OCI-LY3 (cell line): Measurements from ENCODE around the gene CCDC187.
A peak's percentile ranks its signal among the peaks of the same experiment; 100 is the strongest.

Experiments
- H2AFZ ChIP-seq: fragments of 200-600, 300-600 bp; shearing (Covaris generic); 2 replicates; pipeline ENCODE4 v1.6.0; 2014; ENCODE audit warnings: antibody characterized with exemption, low read depth, low read length
- H3K27ac ChIP-seq: fragments of 200-600, 300-600 bp; sonication (generic); 2 replicates; pipeline ENCODE4 v1.5.1; 2014; ENCODE audit warnings: mild to moderate bottlenecking, low read length, moderate library complexity, mixed read lengths
- H3K27me3 ChIP-seq: fragments of 200-600, 300-600 bp; sonication (generic); 2 replicates; pipeline ENCODE4 v1.6.1; 2014; ENCODE audit warnings: low read depth, low read length, mixed read lengths
- H3K36me3 ChIP-seq: fragments of 200-600, 300-600 bp; sonication (generic); replicated peaks from 2 replicates; pipeline ENCODE3; 2014; ENCODE audit warnings: low read depth, low read length, mixed read lengths
- H3K4me1 ChIP-seq: fragments of 300-600, 200-600 bp; sonication (generic); 2 replicates; pipeline ENCODE4 v1.6.1; 2014; ENCODE audit warnings: low read length, mixed read lengths
- H3K4me2 ChIP-seq: fragments of 200-600, 300-600 bp; sonication (generic); 2 replicates; pipeline ENCODE4 v1.6.1; 2014; ENCODE audit warnings: low read length, mixed read lengths
- H3K4me3 ChIP-seq: fragments of 300-600, 200-600 bp; sonication (generic); 2 replicates; pipeline ENCODE4 v1.5.1; 2014; ENCODE audit warnings: antibody characterized with exemption, mild to moderate bottlenecking, low read length, moderate library complexity
- H3K79me2 ChIP-seq: fragments of 300-600, 200-600 bp; shearing (Covaris generic); 2 replicates; pipeline ENCODE4 v1.6.1; 2014; ENCODE audit warnings: mild to moderate bottlenecking, low read length, mixed read lengths
- H3K9ac ChIP-seq: fragments of 300-600, 200-600 bp; shearing (Covaris generic); 2 replicates; pipeline ENCODE4 v1.6.0; 2014; ENCODE audit warnings: mild to moderate bottlenecking, low read length, moderate library complexity
- H3K9me3 ChIP-seq: fragments of 200-600, 300-600 bp; shearing (Covaris generic); 2 replicates; pipeline ENCODE4 v1.6.1; 2014; ENCODE audit warnings: low read length, mixed read lengths; ENCODE audit not compliant: insufficient read depth
- H4K20me1 ChIP-seq: fragments of 200-600, 300-600 bp; sonication (generic); 2 replicates; pipeline ENCODE4 v1.6.1; 2016; ENCODE audit warnings: low read length, mixed read lengths; ENCODE audit not compliant: insufficient read depth
- CTCF ChIP-seq: fragments of 200-600, 300-600 bp; sonication (generic); IDR thresholded peaks from 2 replicates; pipeline ENCODE4 v1.5.1; 2014; ENCODE audit warnings: antibody characterized with exemption, low read length, low read depth
- EZH2phosphoT487 ChIP-seq: fragments of 200-600 bp; shearing (Covaris generic); IDR thresholded peaks from 2 replicates; pipeline ENCODE4 v1.6.1; 2018; ENCODE audit warnings: antibody characterized with exemption, mixed run types, low read depth

Gene CCDC187

GRCh38 chr9:136299541-136299940 is 4.4 kb downstream of the CCDC187 start:
- Histone ChIP-seq H3K9me3 (no peaks in the 10 kb centered on the region), H3K36me3 (no peaks in the 10 kb centered on the region), H3K4me2 (no peak overlapping the region), H3K27me3 (peaks cover 3% of the 10 kb centered on the region; the same call in 1 of the 2 replicates), H4K20me1 (no peaks in the 10 kb centered on the region), H2AFZ (no peak overlapping the region), H3K4me3 (no peak overlapping the region), H3K9ac (no peak overlapping the region), H3K27ac (no peak overlapping the region), H3K79me2 (no peaks in the 10 kb centered on the region), H3K4me1 (peaks cover 8% of the 10 kb centered on the region)
- TF ChIP-seq CTCF: no peak

- Histone ChIP-seq H3K79me2 (no peaks in the 10 kb centered on the region), H3K36me3 (no peaks in the 10 kb centered on the region), H2AFZ (no peak overlapping the region), H3K27ac (no peak overlapping the region), H3K9me3 (no peaks in the 10 kb centered on the region), H3K9ac (no peak overlapping the region), H3K4me2 (no peak overlapping the region), H4K20me1 (no peaks in the 10 kb centered on the region), H3K27me3 (peaks cover 3% of the 10 kb centered on the region; the same call in 1 of the 2 replicates), H3K4me1 (peaks cover 8% of the 10 kb centered on the region), H3K4me3 (no peak overlapping the region)
- no peak for TF ChIP-seq EZH2phosphoT487
- no peak for TF ChIP-seq CTCF
These were observed 4.8 kb downstream of the CCDC187 start for GRCh38 chr9:136299116-136299515.

- TF ChIP-seq EZH2phosphoT487 (no peak), CTCF (no peak)
- no peaks in the 10 kb centered on the region for H4K20me1 ChIP-seq
- H3K27ac ChIP-seq: no peak overlapping the region
- no peak overlapping the region for H2AFZ ChIP-seq
- no peak overlapping the region for H3K9ac ChIP-seq
- H3K9me3 ChIP-seq: no peaks in the 10 kb centered on the region
- H3K4me3 ChIP-seq: no peak overlapping the region; the same call in 1 of the 2 replicates
- peaks cover 8% of the 10 kb centered on the region for H3K4me1 ChIP-seq
- peaks cover 3% of the 10 kb centered on the region; the same call in 1 of the 2 replicates for H3K27me3 ChIP-seq
- H3K79me2 ChIP-seq: no peaks in the 10 kb centered on the region
- peak overlapping the region; percentile 49; the same call in 1 of the 2 replicates for H3K4me2 ChIP-seq
- no peaks in the 10 kb centered on the region for H3K36me3 ChIP-seq
These were observed 5.8 kb downstream of the CCDC187 start for GRCh38 chr9:136297766-136298735.

- no peaks in the 10 kb centered on the region for H3K79me2 ChIP-seq
- no peaks in the 10 kb centered on the region for H4K20me1 ChIP-seq
- no peaks in the 10 kb centered on the region for H3K36me3 ChIP-seq
- H3K4me2 ChIP-seq: peak overlapping the region; percentile 49
- H3K9me3 ChIP-seq: no peaks in the 10 kb centered on the region
- no peak overlapping the region for H3K9ac ChIP-seq
- peaks cover 8% of the 10 kb centered on the region for H3K4me1 ChIP-seq
- peaks cover 3% of the 10 kb centered on the region; the same call in 1 of the 2 replicates for H3K27me3 ChIP-seq
- TF ChIP-seq EZH2phosphoT487 (no peak), CTCF (no peak)
- no peak overlapping the region for H2AFZ ChIP-seq
- no peak overlapping the region for H3K27ac ChIP-seq
- H3K4me3 ChIP-seq: peak overlapping the region; percentile 39
These were observed 6.7 kb downstream of the CCDC187 start for GRCh38 chr9:136297016-136297691.
